NCI-H1930 (cell line): Measurements from ENCODE around the gene NUP188.

Source experiments
- DNase-seq, 2 experiments: peaks; one replicate each; lab custom pipeline; 2025; lab: John Stamatoyannopoulos, UW

NUP188 gene

GRCh38 chr9:128947527-128948301, at the start of gene NUP188, which contains the start of gene DOLK:
TSS of gene NUP188 (plus strand) at chr9:128947699. CDS start at chr9:128947720, 21 bp downstream.
TSS of gene DOLK (minus strand) at chr9:128947603. CDS start at chr9:128947303, 300 bp downstream.
- DNase-seq: peak; percentile 82 to 91

GRCh38 chr9:128898382-128898781, 49.1 kb upstream of the NUP188 start:
- DNase-seq: no peak

GRCh38 chr9:128898845-128899565, 48.5 kb upstream of the NUP188 start:
- no peak for DNase-seq

GRCh38 chr9:128899566-128900322, 47.8 kb upstream of the NUP188 start:
- no peak for DNase-seq

- no peak for DNase-seq
These were observed 46.1 kb upstream of the NUP188 start for GRCh38 chr9:128901379-128901778.

- DNase-seq: no peak
These were observed 45.7 kb upstream of the NUP188 start for GRCh38 chr9:128901822-128902221.

- DNase-seq: no peak
These were observed 45.0 kb upstream of the NUP188 start for GRCh38 chr9:128902351-128903078.

- no peak for DNase-seq
These were observed 44.4 kb upstream of the NUP188 start for GRCh38 chr9:128903079-128903461.

GRCh38 chr9:128903871-128904620, 43.5 kb upstream of the NUP188 start:
- no peak for DNase-seq

- no peak for DNase-seq
These were observed 41.5 kb upstream of the NUP188 start for GRCh38 chr9:128905964-128906363.

- no peak for DNase-seq
These were observed 40.8 kb upstream of the NUP188 start for GRCh38 chr9:128906741-128907140.

- DNase-seq: no peak
These were observed 39.1 kb upstream of the NUP188 start for GRCh38 chr9:128908372-128908771.

- no peak for DNase-seq
These were observed 37.6 kb upstream of the NUP188 start for GRCh38 chr9:128909859-128910258.

- no peak for DNase-seq
These were observed 36.6 kb upstream of the NUP188 start for GRCh38 chr9:128910906-128911305.

GRCh38 chr9:128911529-128912035, 35.9 kb upstream of the NUP188 start:
- no peak for DNase-seq

- no peak for DNase-seq
These were observed 35.1 kb upstream of the NUP188 start for GRCh38 chr9:128912270-128912853.

- DNase-seq: no peak
These were observed 34.2 kb upstream of the NUP188 start for GRCh38 chr9:128913048-128913900.

- DNase-seq: no peak
These were observed 33.3 kb upstream of the NUP188 start for GRCh38 chr9:128913995-128914772.

GRCh38 chr9:128916204-128916603, 31.3 kb upstream of the NUP188 start:
- no peak for DNase-seq
